ENCODE measurements around the gene DNTT.
"Not testable (repeated sequence)": the region's sequence is repeated elsewhere in the genome, so short reads cannot be mapped to it uniquely, and the experiment has no call there.

Gene DNTT

DNA sequence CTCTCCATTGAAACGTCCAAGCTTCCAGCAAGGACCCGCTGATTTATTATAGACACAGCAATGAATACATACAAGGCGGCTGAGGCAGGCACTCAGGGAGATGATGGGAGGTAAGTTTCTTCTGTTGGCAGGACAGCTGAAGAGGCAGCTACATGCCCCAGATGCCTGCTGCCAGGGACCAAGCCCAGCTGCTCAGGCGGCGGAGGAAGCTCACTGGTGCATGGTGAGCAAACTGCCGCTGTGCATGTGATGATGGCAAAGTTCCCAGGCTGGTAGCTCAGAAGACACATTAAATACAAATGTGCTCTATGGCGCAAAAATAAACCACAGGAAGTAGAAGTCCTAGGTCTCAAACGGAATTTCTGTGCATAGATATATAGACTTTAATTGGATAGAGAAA lies 2.3 kb downstream of the DNTT start:
- H3K27me3 ChIP-seq (ENCODE audit: low read depth), result no peaks in the 10 kb centered on the region
- H3K4me3 ChIP-seq, result no peak overlapping the region
- peaks cover 35% of the 10 kb centered on the region for H3K4me1 ChIP-seq
- in situ Hi-C loops (cut with MboI; ENCODE audit: low sequenced_read_pairs), result loop anchor here (25.0 kb wide), 1 partner anchor 294 kb away; no protein-coding TSS in a partner anchor
- H3K9me3 ChIP-seq, result no peaks in the 10 kb centered on the region
- H3K36me3 ChIP-seq (replicated peaks), result no peaks in the 10 kb centered on the region
- DNase-seq (ENCODE audit: low spot score in 2 of 2), result no peak

DNA sequence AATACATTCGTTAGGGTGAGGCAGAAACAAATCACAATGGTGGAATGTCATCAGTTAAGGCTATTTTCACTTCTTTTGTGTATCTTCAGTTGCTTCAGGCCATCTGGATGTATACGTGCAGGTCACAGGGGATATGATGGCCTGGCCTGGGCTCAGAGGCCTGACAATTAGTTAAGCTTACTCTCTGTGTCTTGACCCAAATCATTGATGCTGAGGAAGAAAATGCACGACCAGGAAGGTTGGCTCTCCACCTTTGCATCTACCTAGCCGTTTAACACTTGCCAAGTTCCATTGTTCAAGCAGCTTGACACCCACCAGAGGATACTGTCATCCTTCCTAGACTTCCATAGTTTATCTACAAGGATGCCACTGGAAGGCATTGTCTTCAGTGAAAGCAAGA lies 4.6 kb downstream of the DNTT start:
- not testable (repeated sequence) for DNase-seq (ENCODE audit: low spot score in 2 of 2); H3K9me3 ChIP-seq; H3K4me3 ChIP-seq; H3K27me3 ChIP-seq (ENCODE audit: low read depth); H3K36me3 ChIP-seq (replicated peaks)
- peaks cover 37% of the 10 kb centered on the region for H3K4me1 ChIP-seq
- in situ Hi-C loops (cut with MboI; ENCODE audit: low sequenced_read_pairs), result loop anchor here (25.0 kb wide), 1 partner anchor 297 kb away; no protein-coding TSS in a partner anchor

DNA sequence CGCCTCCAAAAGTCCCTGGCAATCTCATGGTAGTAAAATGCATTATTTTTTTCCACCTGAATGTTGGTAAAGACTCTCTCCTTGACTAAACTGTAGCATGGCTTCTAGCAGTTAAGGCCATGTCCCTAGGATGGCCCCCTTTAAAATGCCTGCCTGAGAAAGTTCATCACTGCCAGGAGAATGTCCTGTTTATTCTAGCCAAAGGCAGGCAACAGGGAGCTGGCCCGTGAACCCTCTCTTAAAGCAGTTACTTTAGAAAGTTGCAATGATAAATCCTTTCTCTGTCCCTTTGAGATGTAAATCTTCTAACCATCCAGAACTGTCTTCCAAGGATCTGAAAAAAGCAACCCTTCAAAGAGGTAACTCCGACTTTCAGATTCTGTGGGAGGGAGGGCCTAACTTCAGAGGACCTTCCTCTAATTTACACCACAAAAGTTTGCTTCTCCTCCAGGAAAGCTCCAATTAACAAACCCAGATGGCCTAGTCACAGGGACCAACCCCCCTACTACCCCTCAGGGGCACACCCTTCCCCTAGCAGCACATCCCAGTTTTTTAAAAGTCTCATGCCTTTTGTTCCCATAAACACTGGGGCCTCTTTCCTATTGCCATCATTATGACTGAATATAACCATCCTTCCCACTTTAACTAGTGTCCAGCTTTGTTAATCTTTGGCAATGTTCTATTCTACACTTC lies 5.5 kb downstream of the DNTT start:
- Histone ChIP-seq H3K9me3 (no peaks in the 10 kb centered on the region), H3K4me1 (peaks cover 37% of the 10 kb centered on the region), H3K36me3 (replicated peaks) (no peaks in the 10 kb centered on the region), H3K27me3 (ENCODE audit: low read depth) (no peaks in the 10 kb centered on the region), H3K4me3 (no peak overlapping the region)
- in situ Hi-C loops (cut with MboI; ENCODE audit: low sequenced_read_pairs), result loop anchor here (25.0 kb wide), 1 partner anchor 297 kb away; no protein-coding TSS in a partner anchor
- peak; percentile 82 to 92 for DNase-seq (ENCODE audit: low spot score in 2 of 2)

DNA sequence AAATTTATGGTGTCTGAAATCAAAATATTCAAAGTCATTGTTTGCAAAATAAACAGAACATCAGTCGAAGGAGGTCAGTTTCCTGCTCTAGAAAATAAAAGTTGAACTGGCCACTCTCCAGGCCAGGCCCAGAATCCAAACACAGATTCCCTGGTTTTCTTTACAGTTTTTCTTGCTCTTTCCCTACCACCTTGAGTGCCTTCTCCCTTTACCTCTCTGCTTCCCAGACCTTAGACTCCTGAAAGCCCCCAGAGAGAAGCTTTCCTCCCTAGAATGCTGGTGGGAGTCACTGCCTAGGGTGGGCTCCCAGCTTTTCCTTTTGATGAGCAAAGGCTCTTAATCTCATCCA lies 6.1 kb downstream of the DNTT start:
- peaks cover 37% of the 10 kb centered on the region for H3K4me1 ChIP-seq
- no peak overlapping the region for H3K4me3 ChIP-seq
- no peaks in the 10 kb centered on the region for H3K27me3 ChIP-seq (ENCODE audit: low read depth)
- no peaks in the 10 kb centered on the region for H3K36me3 ChIP-seq (replicated peaks)
- in situ Hi-C loops (cut with MboI; ENCODE audit: low sequenced_read_pairs), result loop anchor here (25.0 kb wide), 1 partner anchor 298 kb away; no protein-coding TSS in a partner anchor
- no peak for DNase-seq (ENCODE audit: low spot score in 2 of 2)
- no peaks in the 10 kb centered on the region for H3K9me3 ChIP-seq

DNA sequence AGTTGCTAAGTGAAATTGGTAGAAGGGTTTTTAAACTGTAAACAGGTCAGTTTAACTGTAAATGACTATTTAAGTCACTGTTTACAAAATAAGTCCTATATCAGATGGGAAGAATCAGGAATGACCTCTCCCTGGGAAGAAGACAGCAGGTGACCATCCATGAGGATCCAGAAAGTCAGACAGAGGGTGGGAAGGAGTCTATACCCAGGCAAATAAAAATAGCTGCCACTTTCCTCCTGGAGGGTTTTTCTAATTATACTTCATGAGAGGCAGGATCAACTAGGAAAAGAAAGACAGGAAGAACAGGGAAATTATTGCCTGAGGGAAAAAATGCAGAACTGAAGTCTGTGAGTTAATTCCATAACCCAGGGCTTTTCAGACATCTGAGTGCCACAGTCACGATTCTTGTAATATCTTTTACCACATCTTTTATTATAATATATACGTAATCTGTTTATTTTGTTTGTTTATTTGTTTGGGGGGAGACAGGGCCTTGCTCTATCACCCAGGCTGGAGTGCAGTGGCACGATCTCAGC lies 7.0 kb downstream of the DNTT start:
- Histone ChIP-seq H3K4me1 (peaks cover 37% of the 10 kb centered on the region), H3K4me3 (no peak overlapping the region)

DNA sequence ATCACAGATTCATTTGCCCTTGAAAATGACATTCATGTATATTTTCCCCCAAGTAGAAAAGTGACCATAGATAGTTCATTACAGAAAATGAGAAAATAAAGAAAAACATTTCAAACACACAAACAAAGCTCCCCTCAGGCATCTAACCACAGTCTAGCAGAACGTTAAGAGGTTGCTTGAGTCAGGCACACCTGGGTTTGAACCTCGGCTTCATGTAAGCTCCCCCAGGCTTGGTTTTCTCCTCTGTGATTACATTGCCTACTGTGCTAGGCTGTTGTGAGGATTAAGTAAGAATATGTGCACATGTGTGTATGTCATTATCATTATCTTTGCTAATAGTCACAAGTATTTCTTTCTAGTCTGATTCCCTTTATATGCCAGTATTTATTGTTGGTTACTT lies 9.1 kb downstream of the DNTT start:
- DNase-seq (ENCODE audit: low spot score in 2 of 2), result no peak
- Histone ChIP-seq H3K36me3 (replicated peaks) (no peaks in the 10 kb centered on the region), H3K27me3 (ENCODE audit: low read depth) (0 out of 2 replicates have a peak, but pooled peaks cover 3% of the 10 kb centered on the region), H3K4me1 (peaks cover 31% of the 10 kb centered on the region), H3K4me3 (no peak overlapping the region), H3K9me3 (no peaks in the 10 kb centered on the region)
- in situ Hi-C loops (cut with MboI; ENCODE audit: low sequenced_read_pairs), result loop anchor here (25.0 kb wide), 1 partner anchor 301 kb away; no protein-coding TSS in a partner anchor

More for the DNA sequence above, 7.0 kb downstream of the DNTT start:
- no peaks in the 10 kb centered on the region for H3K9me3 ChIP-seq
- no peaks in the 10 kb centered on the region for H3K27me3 ChIP-seq (ENCODE audit: low read depth)
- no peak for DNase-seq (ENCODE audit: low spot score in 2 of 2)
- in situ Hi-C loops (cut with MboI; ENCODE audit: low sequenced_read_pairs), result loop anchor here (25.0 kb wide), 1 partner anchor 299 kb away; no protein-coding TSS in a partner anchor
- H3K36me3 ChIP-seq (replicated peaks), result no peaks in the 10 kb centered on the region

DNA sequence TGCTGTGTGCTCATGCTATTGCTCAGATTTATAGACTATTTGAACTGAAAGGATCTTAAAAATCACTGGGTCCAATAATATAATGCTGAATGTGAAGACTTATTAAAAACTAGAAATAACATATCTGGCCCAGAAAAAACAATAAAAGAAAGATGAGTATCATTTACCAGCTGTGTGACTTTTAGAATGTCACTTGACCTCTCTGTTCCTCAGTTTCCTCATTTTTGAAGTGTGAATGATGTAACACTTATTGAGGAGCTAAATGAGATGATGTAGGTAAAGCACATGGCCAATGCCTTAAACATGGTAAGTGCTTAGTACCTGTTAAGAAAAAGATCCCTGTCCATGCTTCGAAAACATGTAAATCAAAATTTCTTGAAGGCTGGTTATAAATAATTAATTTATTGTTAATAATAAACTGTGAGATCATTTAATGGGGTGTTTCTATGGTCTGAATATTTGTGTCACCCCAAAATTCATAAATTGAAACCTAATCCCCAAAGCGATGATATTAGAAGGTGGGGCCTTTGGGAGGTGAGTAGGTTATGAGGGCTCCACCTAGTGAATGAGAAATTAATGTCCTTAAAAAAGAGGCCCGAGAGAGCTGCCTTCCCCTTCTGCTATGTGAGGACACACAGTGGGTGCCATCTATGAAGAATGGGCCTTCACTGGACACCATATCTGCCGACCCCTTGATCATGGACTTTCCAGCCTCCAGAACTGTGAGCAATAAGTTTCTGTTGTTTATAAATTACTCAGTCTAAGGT lies 13.0 kb downstream of the DNTT start:
- H3K27me3 ChIP-seq (ENCODE audit: low read depth), result 0 out of 2 replicates have a peak, but pooled peaks cover 3% of the 10 kb centered on the region
- no peak overlapping the region for H3K4me3 ChIP-seq
- DNase-seq (ENCODE audit: low spot score in 2 of 2), result no peak
- H3K9me3 ChIP-seq, result no peaks in the 10 kb centered on the region
- in situ Hi-C loops (cut with MboI; ENCODE audit: low sequenced_read_pairs), result loop anchor here (25.0 kb wide), 1 partner anchor 305 kb away; no protein-coding TSS in a partner anchor
- H3K36me3 ChIP-seq (replicated peaks), result no peaks in the 10 kb centered on the region
- no peaks in the 10 kb centered on the region for H3K4me1 ChIP-seq

DNA sequence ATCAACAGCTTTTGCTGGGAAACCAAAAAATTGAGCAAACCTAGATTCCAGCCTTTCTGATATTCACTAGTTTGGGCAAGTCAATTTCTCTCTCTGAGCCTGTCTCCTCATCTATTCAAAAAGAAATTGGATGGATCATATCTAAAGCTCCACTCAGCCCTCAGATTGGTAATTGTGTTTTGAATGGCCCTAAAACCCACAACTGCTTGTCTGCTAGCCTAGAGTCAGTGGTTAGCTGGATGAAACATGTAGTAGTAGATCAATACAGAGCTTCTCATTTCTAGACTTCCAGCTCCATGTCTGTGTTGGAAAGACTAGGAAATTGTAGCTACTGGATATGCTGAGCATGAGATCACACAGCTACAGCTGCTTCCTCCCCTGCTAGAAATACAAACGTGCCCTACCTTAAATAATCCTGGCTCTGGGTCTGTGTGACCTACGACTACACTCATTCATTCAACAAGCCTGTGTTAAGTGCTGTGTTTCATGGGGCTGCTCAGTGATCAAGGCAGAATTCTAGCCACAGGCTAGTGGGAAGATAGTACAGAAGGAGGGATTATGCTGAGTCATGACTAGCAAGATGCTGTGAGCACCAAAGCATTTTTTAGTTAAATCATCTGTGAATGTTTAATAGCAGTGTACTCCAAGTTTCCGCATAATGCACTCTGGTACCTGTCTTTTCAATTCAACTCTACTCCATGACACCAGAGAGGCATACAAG lies 15.7 kb downstream of the DNTT start:
- no peaks in the 10 kb centered on the region for H3K9me3 ChIP-seq
- no peak for DNase-seq (ENCODE audit: low spot score in 2 of 2)
- peaks cover 2% of the 10 kb centered on the region for H3K4me1 ChIP-seq
- no peaks in the 10 kb centered on the region for H3K36me3 ChIP-seq (replicated peaks)
- in situ Hi-C loops (cut with MboI; ENCODE audit: low sequenced_read_pairs), result loop anchor here (25.0 kb wide), 1 partner anchor 308 kb away; no protein-coding TSS in a partner anchor
- 0 out of 2 replicates have a peak, but pooled peaks cover 3% of the 10 kb centered on the region for H3K27me3 ChIP-seq (ENCODE audit: low read depth)
- no peak overlapping the region for H3K4me3 ChIP-seq

DNA sequence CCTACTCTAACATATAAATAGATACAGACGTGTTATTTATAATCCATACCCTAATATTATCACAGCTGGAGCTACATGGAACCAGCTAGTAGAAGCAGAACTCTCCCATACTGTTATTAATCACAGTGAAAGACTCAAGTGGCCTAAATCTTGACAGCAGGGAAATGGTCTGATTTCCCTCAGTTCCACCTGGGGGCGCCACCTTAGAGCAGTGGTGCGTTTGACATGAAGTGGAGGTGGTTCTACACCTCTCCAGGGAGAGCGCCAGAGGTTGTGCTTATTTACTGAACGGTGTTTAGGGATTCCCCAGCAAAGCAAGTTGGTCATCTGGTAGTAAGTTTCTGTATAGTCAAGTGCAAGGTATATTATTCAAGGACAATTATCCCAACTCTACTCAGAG lies 17.6 kb downstream of the DNTT start:
- in situ Hi-C loops (cut with MboI; ENCODE audit: low sequenced_read_pairs), result loop anchor here (25.0 kb wide), 1 partner anchor 310 kb away; no protein-coding TSS in a partner anchor

DNA sequence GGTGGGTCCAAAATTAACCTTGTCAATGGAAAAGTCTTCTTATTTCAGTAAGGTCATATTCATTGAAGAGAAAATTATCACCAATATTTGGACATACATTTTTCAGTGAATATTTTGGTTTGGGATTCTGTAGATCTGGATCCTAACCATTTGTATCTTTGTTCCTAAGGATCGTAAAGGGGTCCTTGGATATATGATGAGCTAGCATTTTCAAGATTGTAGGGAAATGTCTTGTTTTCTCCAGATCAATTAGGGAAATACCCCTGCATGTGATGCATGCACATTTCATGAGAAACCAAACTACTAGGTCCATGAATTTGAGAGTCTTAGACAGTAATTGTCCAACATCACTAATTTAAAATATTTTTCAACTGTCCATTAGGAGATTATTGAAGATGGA lies 18.0 kb downstream of the DNTT start:
- no peak overlapping the region for H3K4me3 ChIP-seq

More for the DNA sequence above, 17.6 kb downstream of the DNTT start:
- H3K9me3 ChIP-seq, result no peaks in the 10 kb centered on the region
- peaks cover 10% of the 10 kb centered on the region for H3K4me1 ChIP-seq
- no peak overlapping the region for H3K4me3 ChIP-seq
- no peak for DNase-seq (ENCODE audit: low spot score in 2 of 2)
- H3K27me3 ChIP-seq (ENCODE audit: low read depth), result 0 out of 2 replicates have a peak, but pooled peaks cover 3% of the 10 kb centered on the region
- no peaks in the 10 kb centered on the region for H3K36me3 ChIP-seq (replicated peaks)

DNA sequence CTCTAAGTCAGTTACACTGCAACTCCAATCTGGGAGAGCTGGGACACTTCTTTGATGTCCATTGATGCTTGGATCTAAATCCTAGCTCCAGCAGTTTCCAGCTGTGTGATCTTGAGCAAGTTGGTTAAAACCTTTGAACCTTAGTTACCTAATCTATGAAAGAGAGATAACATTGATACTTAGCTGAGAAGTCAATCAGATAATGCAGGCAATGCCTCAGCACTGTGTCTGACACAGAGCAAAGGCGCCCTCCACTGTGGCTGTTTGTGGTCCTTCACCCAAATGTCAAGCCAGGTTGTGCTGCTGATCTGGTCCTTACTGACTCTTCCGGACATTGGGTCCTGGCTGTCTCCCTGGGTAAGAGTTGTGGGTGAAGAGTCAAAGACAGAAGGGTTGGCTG lies 20.2 kb downstream of the DNTT start:
- DNase-seq (ENCODE audit: low spot score in 2 of 2), result no peak
- Histone ChIP-seq H3K36me3 (replicated peaks) (no peaks in the 10 kb centered on the region), H3K27me3 (ENCODE audit: low read depth) (no peaks in the 10 kb centered on the region), H3K4me3 (no peak overlapping the region), H3K4me1 (peaks cover 10% of the 10 kb centered on the region), H3K9me3 (no peaks in the 10 kb centered on the region)
- in situ Hi-C loops (cut with MboI; ENCODE audit: low sequenced_read_pairs), result loop anchor here (25.0 kb wide), 1 partner anchor 312 kb away; no protein-coding TSS in a partner anchor

More for the DNA sequence above, 18.0 kb downstream of the DNTT start:
- in situ Hi-C loops (cut with MboI; ENCODE audit: low sequenced_read_pairs), result loop anchor here (25.0 kb wide), 1 partner anchor 310 kb away; no protein-coding TSS in a partner anchor
- H3K27me3 ChIP-seq (ENCODE audit: low read depth), result no peaks in the 10 kb centered on the region
- no peaks in the 10 kb centered on the region for H3K36me3 ChIP-seq (replicated peaks)
- no peak for DNase-seq (ENCODE audit: low spot score in 2 of 2)
- peaks cover 10% of the 10 kb centered on the region for H3K4me1 ChIP-seq
- H3K9me3 ChIP-seq, result no peaks in the 10 kb centered on the region

DNA sequence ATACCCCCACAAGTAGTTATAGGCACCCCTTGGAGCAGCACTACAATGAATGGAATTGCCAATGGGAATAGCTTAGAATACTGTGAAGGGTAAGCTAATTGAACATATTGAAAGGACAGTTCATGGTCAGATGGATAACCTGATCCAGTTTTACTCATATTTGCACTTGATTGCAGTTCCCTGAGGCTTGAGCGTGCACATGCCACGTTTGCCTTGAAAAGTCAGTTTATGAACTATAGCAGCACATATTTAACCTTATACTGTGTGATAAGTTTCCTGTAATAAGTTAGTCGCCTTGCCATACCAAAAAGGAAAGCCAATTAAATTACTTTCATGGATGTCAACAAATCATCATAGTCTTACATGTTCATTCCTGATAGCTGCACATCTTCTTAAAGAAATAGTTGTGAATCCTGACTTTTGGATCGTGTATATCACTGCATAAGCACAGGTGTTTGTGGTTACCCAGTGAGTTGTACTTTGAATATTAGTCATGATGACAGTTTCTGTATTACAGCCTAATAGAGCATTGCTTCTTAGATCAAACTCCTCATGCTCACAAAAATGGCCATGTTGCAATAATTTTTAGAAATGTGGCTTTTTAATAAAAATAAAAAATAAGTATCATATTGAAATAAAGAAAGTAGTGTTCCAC lies 21.6 kb downstream of the DNTT start:
- H3K9me3 ChIP-seq, result no peaks in the 10 kb centered on the region
- peaks cover 10% of the 10 kb centered on the region for H3K4me1 ChIP-seq
- DNase-seq (ENCODE audit: low spot score in 2 of 2), result no peak
- in situ Hi-C loops (cut with MboI; ENCODE audit: low sequenced_read_pairs), result no loop called here
- H3K27me3 ChIP-seq (ENCODE audit: low read depth), result no peaks in the 10 kb centered on the region
- no peaks in the 10 kb centered on the region for H3K36me3 ChIP-seq (replicated peaks)
- no peak overlapping the region for H3K4me3 ChIP-seq

DNA sequence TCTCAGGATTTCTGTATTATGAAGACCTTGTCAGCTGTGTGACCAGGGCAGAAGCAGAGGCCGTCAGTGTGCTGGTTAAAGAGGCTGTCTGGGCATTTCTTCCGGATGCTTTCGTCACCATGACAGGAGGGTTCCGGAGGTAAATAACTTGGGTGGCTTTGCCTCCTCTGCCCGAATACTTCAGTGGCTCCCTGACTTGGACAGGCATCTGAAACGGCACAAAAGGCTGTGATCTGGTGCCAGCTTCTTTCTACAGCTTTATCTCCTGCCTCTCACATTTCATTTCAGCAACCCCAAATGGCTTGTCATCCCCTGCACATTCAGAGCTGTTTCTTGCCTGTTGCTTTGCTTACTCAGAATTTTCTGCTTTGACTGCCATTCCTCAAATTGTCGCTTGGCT lies 23.2 kb downstream of the DNTT start:
- Histone ChIP-seq H3K4me3 (no peak overlapping the region), H3K4me1 (peaks cover 10% of the 10 kb centered on the region), H3K27me3 (ENCODE audit: low read depth) (no peaks in the 10 kb centered on the region), H3K36me3 (replicated peaks) (no peaks in the 10 kb centered on the region), H3K9me3 (no peaks in the 10 kb centered on the region)
- DNase-seq (ENCODE audit: low spot score in 2 of 2), result no peak
- in situ Hi-C loops (cut with MboI; ENCODE audit: low sequenced_read_pairs), result no loop called here
